SK-N-MC (cell line): Measurements from ENCODE around the gene CTNNA2.

Source experiments
- DNase-seq: peaks from one replicate; pipeline ENCODE4 v3.0.0-alpha.2; 2011; ENCODE audit warnings: low read depth, low spot score
- H3K27ac ChIP-seq: fragments of 200-600 bp; sonication (generic); 2 replicates; pipeline ENCODE4 v1.5.1; 2016; ENCODE audit warnings: mixed run types
- H3K36me3 ChIP-seq: fragments of 200-600 bp; sonication (generic); 2 replicates; pipeline ENCODE4 v1.6.1; 2017; ENCODE audit warnings: antibody characterized with exemption, low read length, mixed read lengths; ENCODE audit not compliant: insufficient read depth
- H3K4me3 ChIP-seq: fragments of 200-600 bp; sonication (generic); 2 replicates; pipeline ENCODE4 v1.5.1; 2016
- H3K9ac ChIP-seq: fragments of 200-600 bp; sonication (generic); 2 replicates; pipeline ENCODE4 v1.8.0; 2017; ENCODE audit warnings: mixed run types, mixed read lengths; ENCODE audit not compliant: insufficient read length
- H3K9me3 ChIP-seq: fragments of 200-600 bp; sonication (generic); 2 replicates; pipeline ENCODE4 v1.6.1; 2017; ENCODE audit warnings: low read depth, mild to moderate bottlenecking, antibody characterized with exemption, low read length, moderate library complexity, mixed read lengths
- EZH2 ChIP-seq: fragments of 200-600 bp; sonication (generic); IDR thresholded peaks from one replicate; pipeline ENCODE4 v1.6.1; 2017; ENCODE audit warnings: antibody characterized with exemption
- FOXP2 ChIP-seq: optimal IDR thresholded peaks from 2 replicates; pipeline ENCODE3; 2011; ENCODE audit warnings: mild to moderate bottlenecking, moderate library complexity; ENCODE audit not compliant: insufficient read depth; ENCODE audit errors: extremely low read length, control extremely low read depth
- POLR2AphosphoS5 ChIP-seq: IDR thresholded peaks from 2 replicates; pipeline ENCODE4 v1.6.1; 2012; ENCODE audit warnings: mild to moderate bottlenecking, low read depth, low read length, borderline replicate concordance

CTNNA2 gene

DNA sequence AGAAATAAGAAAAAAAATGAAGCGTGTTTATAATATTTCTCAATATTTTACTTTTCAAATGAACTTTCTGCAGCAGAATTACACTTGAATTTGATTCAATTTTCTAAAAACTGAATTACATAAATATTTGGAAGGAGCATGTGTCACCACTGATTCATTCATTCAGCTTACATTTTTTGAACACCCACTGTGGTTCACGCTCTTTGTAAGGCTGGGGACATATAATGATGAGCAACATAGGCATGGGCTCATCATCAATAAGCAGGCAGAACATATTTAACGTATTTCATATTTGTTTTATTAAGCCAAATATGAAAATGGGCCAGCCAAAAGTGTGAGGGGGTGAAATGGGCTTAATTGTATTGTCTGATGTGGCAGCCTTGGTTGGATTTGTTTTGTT lies 209.1 kb downstream of the CTNNA2 start:
- Histone ChIP-seq H3K9me3 (no peaks in the 10 kb centered on the region), H3K4me3 (no peak overlapping the region), H3K36me3 (no peaks in the 10 kb centered on the region), H3K27ac (no peak overlapping the region), H3K9ac (no peak overlapping the region)
- DNase-seq: no peak
- TF ChIP-seq FOXP2: no peak
- TF ChIP-seq EZH2: no peak
- TF ChIP-seq POLR2AphosphoS5: no peak

DNA sequence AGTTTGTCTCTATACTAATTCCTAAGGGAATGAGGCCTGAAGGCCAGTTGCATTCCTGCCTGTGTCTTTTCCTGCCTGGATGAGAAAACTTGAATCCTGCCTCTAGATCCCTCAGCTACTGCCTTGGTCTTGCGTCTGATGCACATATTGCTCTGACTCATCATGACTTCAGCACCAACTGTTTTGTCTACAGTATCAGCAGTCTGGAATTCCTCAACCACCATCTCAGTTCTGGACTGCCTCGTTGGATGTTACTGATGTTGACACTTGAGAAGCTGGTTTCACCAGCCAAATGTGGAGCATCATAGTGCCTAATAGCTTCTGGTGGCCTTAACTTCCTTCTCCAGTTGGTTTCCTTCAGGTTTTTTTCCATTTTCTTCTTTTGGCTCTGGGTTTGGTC lies 211.0 kb downstream of the CTNNA2 start:
- Histone ChIP-seq H3K27ac (no peak overlapping the region), H3K4me3 (no peak overlapping the region), H3K9ac (no peak overlapping the region), H3K9me3 (no peaks in the 10 kb centered on the region), H3K36me3 (no peaks in the 10 kb centered on the region)
- no peak for TF ChIP-seq FOXP2
- TF ChIP-seq POLR2AphosphoS5: no peak
- no peak for TF ChIP-seq EZH2
- no peak for DNase-seq

DNA sequence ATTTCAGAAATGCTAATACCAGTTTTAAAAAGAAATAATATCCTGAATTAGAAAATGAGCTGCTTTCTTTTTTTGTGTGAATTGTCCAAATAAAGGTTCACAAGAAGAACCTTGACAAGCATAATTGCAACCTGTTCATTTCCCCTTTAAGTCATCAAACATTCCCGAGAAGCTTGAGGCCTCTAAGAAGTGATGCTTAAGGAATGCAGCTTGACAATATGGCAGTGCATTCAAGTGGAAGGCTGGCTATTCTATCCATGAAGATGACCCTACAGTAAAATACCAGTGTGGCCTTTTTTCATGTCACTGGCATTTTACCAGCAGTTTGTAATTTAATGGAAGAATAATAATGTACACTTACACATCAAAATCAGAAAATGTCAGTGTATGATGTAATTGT lies 216.7 kb downstream of the CTNNA2 start:
- TF ChIP-seq EZH2 (no peak), FOXP2 (no peak), POLR2AphosphoS5 (no peak)
- no peak overlapping the region for H3K27ac ChIP-seq
- no peaks in the 10 kb centered on the region for H3K36me3 ChIP-seq
- H3K9me3 ChIP-seq: no peaks in the 10 kb centered on the region
- no peak overlapping the region for H3K4me3 ChIP-seq
- DNase-seq: no peak
- no peak overlapping the region for H3K9ac ChIP-seq

DNA sequence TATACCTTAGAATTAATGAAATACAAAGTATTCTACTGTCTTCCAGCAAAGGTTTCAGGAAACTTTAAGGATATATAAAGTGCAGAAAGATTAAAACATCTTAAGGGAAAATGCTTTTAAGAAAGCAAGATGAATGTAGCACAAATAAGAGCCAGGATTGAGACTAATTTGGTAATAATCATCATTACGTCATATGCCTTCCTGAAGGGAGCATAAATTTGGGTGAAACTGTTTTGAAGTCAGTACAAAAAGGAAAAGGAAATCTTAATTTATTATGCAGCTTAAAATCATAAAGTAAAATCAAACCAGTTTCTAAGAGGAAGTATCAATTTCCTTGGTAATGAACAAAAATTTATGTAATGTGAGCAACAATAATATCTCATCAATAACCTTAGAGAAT lies 221.7 kb downstream of the CTNNA2 start:
- no peak overlapping the region for H3K9ac ChIP-seq
- TF ChIP-seq EZH2: no peak
- TF ChIP-seq POLR2AphosphoS5: no peak
- no peak for TF ChIP-seq FOXP2
- no peaks in the 10 kb centered on the region for H3K36me3 ChIP-seq
- DNase-seq: no peak
- H3K4me3 ChIP-seq: no peak overlapping the region
- H3K27ac ChIP-seq: no peak overlapping the region
- H3K9me3 ChIP-seq: no peaks in the 10 kb centered on the region

DNA sequence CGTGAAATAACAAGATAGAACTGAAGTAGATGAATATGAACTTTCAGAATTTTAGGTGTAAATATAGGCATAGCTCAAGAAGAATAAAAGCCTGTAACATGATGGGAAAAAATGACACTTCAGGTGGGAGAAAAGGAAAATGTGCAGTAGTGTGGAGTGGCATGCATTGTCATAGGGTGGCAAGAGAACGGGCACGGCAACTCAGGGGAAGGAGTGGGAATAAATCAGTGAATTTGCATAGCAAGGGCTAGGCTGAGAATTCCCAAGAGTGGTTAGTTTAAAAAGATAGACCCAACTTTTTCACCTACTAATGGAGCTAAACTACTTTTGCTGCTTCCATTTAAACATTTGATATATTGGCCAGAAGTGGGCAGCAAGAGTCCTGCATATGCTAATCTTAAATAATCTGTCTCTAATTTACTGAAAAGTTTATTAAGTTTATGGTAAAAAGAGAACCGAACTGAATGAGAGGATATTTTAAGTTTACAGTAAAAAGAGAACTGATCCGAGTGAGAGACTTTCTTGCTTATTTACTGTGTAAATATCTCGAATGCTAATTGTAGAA lies 228.1 kb downstream of the CTNNA2 start:
- no peak for TF ChIP-seq POLR2AphosphoS5
- TF ChIP-seq FOXP2: no peak
- no peak for TF ChIP-seq EZH2
- no peak for DNase-seq
- H3K9ac ChIP-seq: no peak overlapping the region
- H3K36me3 ChIP-seq: no peaks in the 10 kb centered on the region
- H3K27ac ChIP-seq: no peak overlapping the region
- no peak overlapping the region for H3K4me3 ChIP-seq
- H3K9me3 ChIP-seq: no peaks in the 10 kb centered on the region

DNA sequence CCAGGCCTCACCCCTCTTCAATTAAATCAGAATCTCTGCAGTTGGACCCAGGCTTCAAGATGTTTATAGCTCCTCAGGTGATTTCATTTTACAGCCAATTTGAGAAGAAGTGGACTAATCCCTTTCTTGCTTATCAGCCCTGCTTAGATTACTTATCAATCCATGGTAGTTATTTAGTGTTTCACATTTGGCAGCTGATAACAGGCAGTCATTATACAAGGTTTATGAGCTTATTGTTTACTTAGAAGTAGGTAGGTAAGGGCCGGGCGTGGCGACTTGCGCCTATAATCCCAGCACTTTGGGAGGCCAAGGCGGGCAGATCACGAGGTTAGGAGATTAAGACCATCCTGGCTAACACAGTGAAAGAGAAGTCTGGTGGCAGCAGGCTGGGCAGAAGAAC lies 237.5 kb downstream of the CTNNA2 start:
- no peak for DNase-seq
- H3K27ac ChIP-seq: no peak overlapping the region
- no peak overlapping the region for H3K9ac ChIP-seq
- no peaks in the 10 kb centered on the region for H3K9me3 ChIP-seq
- no peak overlapping the region for H3K4me3 ChIP-seq
- TF ChIP-seq FOXP2: no peak
- TF ChIP-seq EZH2: no peak
- no peak for TF ChIP-seq POLR2AphosphoS5
- H3K36me3 ChIP-seq: no peaks in the 10 kb centered on the region

DNA sequence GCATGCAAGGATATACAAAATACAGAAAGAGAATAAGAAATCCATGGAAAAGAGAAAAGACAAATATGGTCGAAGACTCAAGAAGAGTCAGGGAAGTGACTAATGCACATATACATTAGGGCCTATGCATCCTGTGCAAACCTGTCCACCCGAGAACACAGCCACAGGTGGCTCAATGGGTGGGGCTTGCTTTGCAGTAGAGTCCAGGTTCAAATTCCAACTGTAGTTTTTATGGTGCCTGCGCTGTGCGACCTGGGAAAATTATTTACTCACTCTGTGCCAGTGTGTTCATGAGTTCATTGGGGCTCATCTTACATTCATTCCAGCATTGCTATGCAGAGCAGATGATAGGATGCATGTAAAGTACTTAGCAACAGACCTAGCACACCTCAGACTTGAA lies 244.7 kb downstream of the CTNNA2 start:
- no peak for TF ChIP-seq EZH2
- Histone ChIP-seq H3K36me3 (no peaks in the 10 kb centered on the region), H3K4me3 (no peak overlapping the region), H3K27ac (no peak overlapping the region), H3K9ac (no peak overlapping the region), H3K9me3 (no peaks in the 10 kb centered on the region)
- no peak for DNase-seq

DNA sequence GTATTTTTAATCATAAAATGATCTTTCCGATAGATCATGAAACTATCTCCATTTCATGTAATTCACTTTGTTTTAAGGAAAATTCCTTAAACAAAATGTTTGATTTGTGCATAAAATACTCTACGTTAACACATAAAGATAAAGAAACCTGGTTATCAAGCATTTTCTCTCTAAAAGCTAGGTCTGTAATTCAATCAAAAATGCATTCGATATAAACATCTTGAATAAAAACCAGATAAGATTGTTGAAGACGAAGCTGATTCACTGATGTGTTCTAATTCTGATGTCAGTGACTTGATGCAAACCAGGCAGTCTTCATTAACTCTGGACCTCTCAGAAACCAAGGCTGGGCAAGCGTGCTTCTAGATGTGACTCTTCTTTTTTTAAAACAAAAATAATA lies 245.2 kb downstream of the CTNNA2 start:
- no peak overlapping the region for H3K4me3 ChIP-seq
- no peak overlapping the region for H3K9ac ChIP-seq
- no peak for TF ChIP-seq FOXP2
- no peak for TF ChIP-seq EZH2
- TF ChIP-seq POLR2AphosphoS5: no peak
- no peak overlapping the region for H3K27ac ChIP-seq
- H3K36me3 ChIP-seq: no peaks in the 10 kb centered on the region
- no peak for DNase-seq
- H3K9me3 ChIP-seq: no peaks in the 10 kb centered on the region

DNA sequence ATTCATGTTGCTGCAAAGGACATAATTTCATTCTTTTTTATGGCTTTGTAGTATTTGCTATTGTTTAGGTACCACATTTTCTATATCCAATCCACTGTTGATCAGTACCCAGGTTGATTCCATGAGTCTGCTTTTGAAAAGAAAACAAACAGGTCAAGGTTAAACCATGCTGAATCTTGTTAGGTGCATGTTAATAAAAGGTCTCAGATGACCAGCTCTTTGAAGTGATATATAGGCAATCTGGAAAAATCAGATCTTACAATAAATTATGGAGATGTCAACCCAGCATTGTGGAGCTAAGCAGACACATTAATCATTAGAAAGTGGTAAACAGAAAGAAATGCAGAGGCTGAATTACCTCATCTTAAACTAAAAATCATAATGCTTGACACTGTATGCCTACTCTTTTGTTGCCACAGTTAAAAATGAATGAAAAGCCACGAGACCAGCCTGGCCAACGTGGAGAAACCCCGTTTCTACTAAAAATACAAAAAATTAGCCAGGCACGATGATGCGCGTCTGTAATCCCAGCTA lies 246.0 kb downstream of the CTNNA2 start:
- H3K9me3 ChIP-seq: no peaks in the 10 kb centered on the region
- DNase-seq: no peak
- H3K36me3 ChIP-seq: no peaks in the 10 kb centered on the region
- no peak overlapping the region for H3K4me3 ChIP-seq
- no peak overlapping the region for H3K9ac ChIP-seq
- TF ChIP-seq EZH2 (no peak), POLR2AphosphoS5 (no peak), FOXP2 (no peak)
- H3K27ac ChIP-seq: no peak overlapping the region
